DND-41 (cell line): ENCODE measurements around the gene GMPR.

Experiments
- ATAC-seq: fragments of 200-7000 bp; cut with Tn5 transposase; 3 replicates; pipeline ENCODE4 v1.9.1; 2021; ENCODE audit warnings: low read depth; ENCODE audit not compliant: insufficient read depth
- DNase-seq: peaks from one replicate; pipeline ENCODE4 v3.0.0-alpha.2; 2020
- H2AFZ ChIP-seq: 2 replicates; pipeline ENCODE4 v1.6.0; 2012; ENCODE audit warnings: low read depth, low read length
- H3K27ac ChIP-seq: 2 replicates; pipeline ENCODE4 v1.5.1; 2012; ENCODE audit warnings: low read length, inconsistent platforms
- H3K27me3 ChIP-seq: fragments of 200-600 bp; sonication (generic); 2 replicates; pipeline ENCODE4 v1.6.0; 2012; ENCODE audit warnings: low read length, mild to moderate bottlenecking, inconsistent platforms; ENCODE audit not compliant: insufficient read depth, poor library complexity
- H3K36me3 ChIP-seq: 2 replicates; pipeline ENCODE4 v1.5.1; 2012; ENCODE audit warnings: low read length, inconsistent platforms; ENCODE audit not compliant: insufficient read depth
- H3K4me1 ChIP-seq: 2 replicates; pipeline ENCODE4 v1.5.1; 2012; ENCODE audit warnings: mild to moderate bottlenecking, low read length; ENCODE audit not compliant: insufficient read depth
- H3K4me2 ChIP-seq: 2 replicates; pipeline ENCODE4 v1.6.0; 2012; ENCODE audit warnings: mild to moderate bottlenecking, moderate library complexity, low read length, inconsistent platforms; ENCODE audit not compliant: insufficient read depth
- H3K4me3 ChIP-seq, 2 experiments: fragments of 200-600 bp in 1 of 2; shearing (Covaris generic) in 1 of 2; 2 replicates each; pipeline ENCODE4 v1.5.1; 2012 to 2016; ENCODE audit warnings: inconsistent platforms in 2 of 2, low read length in 2 of 2, mild to moderate bottlenecking in 2 of 2, low read depth in 1 of 2, moderate library complexity in 1 of 2
- H3K79me2 ChIP-seq: 2 replicates; pipeline ENCODE4 v1.6.0; 2012; ENCODE audit warnings: low read length, inconsistent platforms; ENCODE audit not compliant: insufficient read depth
- H3K9ac ChIP-seq: 2 replicates; pipeline ENCODE4 v1.6.0; 2012; ENCODE audit warnings: low read depth, mild to moderate bottlenecking, inconsistent platforms, low read length, moderate library complexity
- H3K9me3 ChIP-seq: 2 replicates; pipeline ENCODE4 v1.5.1; 2012; ENCODE audit warnings: low read length, moderate library complexity, mild to moderate bottlenecking, inconsistent platforms; ENCODE audit not compliant: insufficient read depth, severe bottlenecking
- H4K20me1 ChIP-seq: 2 replicates; pipeline ENCODE4 v1.6.0; 2012; ENCODE audit warnings: low read length; ENCODE audit not compliant: insufficient read depth
- EZH2 ChIP-seq: IDR thresholded peaks from 3 replicates; pipeline ENCODE4 v1.6.1; 2012; ENCODE audit warnings: borderline replicate concordance, low read depth, mild to moderate bottlenecking, moderate library complexity, low read length, inconsistent platforms; ENCODE audit not compliant: severe bottlenecking
- TF ChIP-seq, protein P1 (sequence below): IDR thresholded peaks from 2 replicates; pipeline ENCODE4 v1.5.1; 2012; ENCODE audit warnings: borderline replicate concordance, low read length, moderate library complexity, mild to moderate bottlenecking; ENCODE audit not compliant: poor library complexity, severe bottlenecking; ENCODE audit errors: extremely low read depth

The GMPR gene

DNA sequence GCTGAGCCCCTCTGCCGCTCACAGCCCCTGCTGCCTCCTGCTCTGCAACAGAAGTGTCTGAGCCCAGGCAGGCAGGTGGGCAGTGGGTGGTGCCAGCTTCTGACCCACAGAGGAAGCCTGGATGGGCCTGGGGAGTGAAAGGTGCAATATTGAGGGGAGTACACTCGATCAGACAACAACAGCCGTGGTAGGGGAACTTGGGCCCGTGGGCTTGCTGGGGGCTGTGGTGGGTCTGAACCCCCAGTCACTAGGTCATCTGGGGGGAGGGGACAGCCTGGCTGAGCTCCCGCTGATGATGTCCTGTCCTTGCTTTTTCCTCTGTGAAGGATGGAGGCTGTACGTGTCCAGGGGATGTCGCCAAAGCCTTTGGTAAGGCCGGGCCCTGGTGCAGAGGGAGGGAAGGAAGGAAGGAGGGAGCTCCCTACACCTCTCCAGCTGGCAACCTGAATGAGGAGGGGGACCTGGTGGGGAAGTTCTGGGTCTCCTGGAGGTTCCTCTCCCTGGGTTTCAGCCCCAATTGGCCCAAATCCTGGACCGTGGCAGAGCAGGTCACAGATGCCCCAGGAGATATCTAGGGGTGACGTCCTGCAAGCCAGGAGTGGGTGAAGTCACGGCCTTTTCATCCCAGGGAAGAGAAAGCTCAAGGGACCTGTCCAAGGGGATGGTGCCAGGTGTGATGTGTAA lies 47.2 kb downstream of the GMPR start:
- no peak overlapping the region for H3K9ac ChIP-seq
- peaks cover 1% of the 10 kb centered on the region for H3K27me3 ChIP-seq
- no peaks in the 10 kb centered on the region for H3K79me2 ChIP-seq
- H2AFZ ChIP-seq = no peak overlapping the region
- H4K20me1 ChIP-seq = no peaks in the 10 kb centered on the region
- ATAC-seq = no peak
- no peaks in the 10 kb centered on the region for H3K9me3 ChIP-seq
- no peak overlapping the region for H3K4me2 ChIP-seq
- no peaks in the 10 kb centered on the region for H3K36me3 ChIP-seq
- no peak for DNase-seq
- no peak overlapping the region for H3K27ac ChIP-seq
- TF ChIP-seq EZH2 = no peak
- TF ChIP-seq, protein P1, sequence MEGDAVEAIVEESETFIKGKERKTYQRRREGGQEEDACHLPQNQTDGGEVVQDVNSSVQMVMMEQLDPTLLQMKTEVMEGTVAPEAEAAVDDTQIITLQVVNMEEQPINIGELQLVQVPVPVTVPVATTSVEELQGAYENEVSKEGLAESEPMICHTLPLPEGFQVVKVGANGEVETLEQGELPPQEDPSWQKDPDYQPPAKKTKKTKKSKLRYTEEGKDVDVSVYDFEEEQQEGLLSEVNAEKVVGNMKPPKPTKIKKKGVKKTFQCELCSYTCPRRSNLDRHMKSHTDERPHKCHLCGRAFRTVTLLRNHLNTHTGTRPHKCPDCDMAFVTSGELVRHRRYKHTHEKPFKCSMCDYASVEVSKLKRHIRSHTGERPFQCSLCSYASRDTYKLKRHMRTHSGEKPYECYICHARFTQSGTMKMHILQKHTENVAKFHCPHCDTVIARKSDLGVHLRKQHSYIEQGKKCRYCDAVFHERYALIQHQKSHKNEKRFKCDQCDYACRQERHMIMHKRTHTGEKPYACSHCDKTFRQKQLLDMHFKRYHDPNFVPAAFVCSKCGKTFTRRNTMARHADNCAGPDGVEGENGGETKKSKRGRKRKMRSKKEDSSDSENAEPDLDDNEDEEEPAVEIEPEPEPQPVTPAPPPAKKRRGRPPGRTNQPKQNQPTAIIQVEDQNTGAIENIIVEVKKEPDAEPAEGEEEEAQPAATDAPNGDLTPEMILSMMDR = no peak
- H3K4me3 ChIP-seq = no peak overlapping the region
- no peaks in the 10 kb centered on the region for H3K4me1 ChIP-seq

DNA sequence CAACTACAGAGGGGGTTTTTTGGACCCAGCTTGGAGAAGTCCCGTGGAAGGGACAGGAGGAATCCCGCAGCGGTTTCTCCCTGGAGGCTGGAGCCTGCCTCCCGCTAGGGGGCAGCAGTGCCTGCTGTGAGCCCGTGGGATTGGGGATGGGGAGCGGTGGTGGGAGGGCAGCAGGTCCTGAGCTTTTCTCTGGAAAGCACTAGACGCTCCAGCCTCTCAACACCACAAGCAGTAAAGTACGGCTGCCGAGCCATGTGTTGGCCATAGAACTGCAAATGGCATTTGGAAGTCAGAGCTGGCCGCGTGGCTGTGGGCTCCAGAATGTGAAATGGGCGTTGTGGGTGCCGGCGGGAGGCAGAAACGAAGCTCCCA lies 47.8 kb downstream of the GMPR start:
- Histone ChIP-seq H3K27me3 (peaks cover 4% of the 10 kb centered on the region), H3K4me3 (no peak overlapping the region), H3K79me2 (no peaks in the 10 kb centered on the region), H2AFZ (no peak overlapping the region), H3K4me1 (no peaks in the 10 kb centered on the region), H4K20me1 (no peaks in the 10 kb centered on the region), H3K27ac (no peak overlapping the region), H3K9me3 (no peaks in the 10 kb centered on the region), H3K36me3 (no peaks in the 10 kb centered on the region), H3K4me2 (no peak overlapping the region), H3K9ac (no peak overlapping the region)
- TF ChIP-seq, protein P1 = peak; percentile 21
- TF ChIP-seq EZH2 = no peak
- no peak for DNase-seq
- ATAC-seq = no peak

DNA sequence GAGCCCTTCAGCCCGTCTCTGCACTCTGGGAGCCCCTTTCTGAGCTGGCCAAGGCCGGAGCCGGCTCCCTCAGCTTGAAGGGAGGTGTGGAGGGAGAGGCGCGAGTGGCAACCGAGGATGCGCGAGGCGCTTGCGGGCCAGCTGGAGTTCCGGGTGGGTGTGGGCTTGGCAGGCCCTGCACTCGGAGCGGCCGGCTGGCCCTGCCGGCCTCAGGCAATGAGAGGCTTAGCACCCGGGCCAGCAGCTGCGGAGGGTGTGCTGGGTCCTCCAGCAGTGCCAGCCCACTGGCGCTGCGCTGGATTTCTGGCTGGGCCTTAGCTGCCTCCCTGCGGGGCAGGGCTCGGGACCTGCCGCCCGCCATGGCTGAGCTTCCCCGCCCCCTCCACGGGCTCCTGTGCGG lies 49.8 kb downstream of the GMPR start:
- Histone ChIP-seq H3K4me1 (no peaks in the 10 kb centered on the region), H3K27ac (no peak overlapping the region), H3K4me3 (no peak overlapping the region), H4K20me1 (no peaks in the 10 kb centered on the region), H3K9me3 (no peaks in the 10 kb centered on the region), H3K36me3 (no peaks in the 10 kb centered on the region), H3K4me2 (no peak overlapping the region), H2AFZ (no peak overlapping the region), H3K9ac (no peak overlapping the region), H3K27me3 (peaks cover 4% of the 10 kb centered on the region), H3K79me2 (no peaks in the 10 kb centered on the region)
- no peak for TF ChIP-seq EZH2
- TF ChIP-seq, protein P1 = no peak
- DNase-seq = no peak
- ATAC-seq = no peak
